ENCODE results near the gene TRPM6. TPM values are rescaled to one million over a fixed set of nuclear protein-coding genes. Genes with fewer than 3 reads are reported as not detected.
A peak's percentile ranks its signal among the peaks of the same experiment; 100 is the strongest.

TRPM6 gene
- polyA plus RNA-seq, 3 donors from 2014 or later = not detected

- no peaks in the 10 kb centered on the region for H3K36me3 Mint-ChIP-seq
- no peaks in the 10 kb centered on the region for H3K9me3 Mint-ChIP-seq
- no peaks in the 10 kb centered on the region for H3K4me1 Mint-ChIP-seq
- peaks cover 0 to 3% (median 3%) of the 10 kb centered on the region in 3 donors for H3K27me3 Mint-ChIP-seq (ENCODE audit: low read depth in 3 of 3)
- no peak overlapping the region for H3K27ac Mint-ChIP-seq
- no peak overlapping the region for H3K4me3 Mint-ChIP-seq
- no peak for DNase-seq
Observed at GRCh38 chr9:74838351-74838750, 49.4 kb downstream of the TRPM6 start.

- no peaks in the 10 kb centered on the region for H3K36me3 Mint-ChIP-seq
- no peak overlapping the region for H3K4me3 Mint-ChIP-seq
- H3K4me1 Mint-ChIP-seq = no peaks in the 10 kb centered on the region
- no peaks in the 10 kb centered on the region for H3K9me3 Mint-ChIP-seq
- DNase-seq = no peak
- no peak overlapping the region for H3K27ac Mint-ChIP-seq
- peaks cover 2 to 3% (median 2%) of the 10 kb centered on the region in 3 donors for H3K27me3 Mint-ChIP-seq (ENCODE audit: low read depth in 3 of 3)
Observed at GRCh38 chr9:74824654-74825053, 63.1 kb downstream of the TRPM6 start.

- no peaks in the 10 kb centered on the region for H3K9me3 Mint-ChIP-seq
- no peaks in the 10 kb centered on the region for H3K4me1 Mint-ChIP-seq
- peaks cover 1 to 6% (median 2%) of the 10 kb centered on the region in 3 donors for H3K27me3 Mint-ChIP-seq (ENCODE audit: low read depth in 3 of 3)
- DNase-seq = no peak
- no peaks in the 10 kb centered on the region for H3K36me3 Mint-ChIP-seq
- no peak overlapping the region for H3K4me3 Mint-ChIP-seq
- H3K27ac Mint-ChIP-seq = no peak overlapping the region
Observed at GRCh38 chr9:74821636-74822035, 66.1 kb downstream of the TRPM6 start.

- Mint-ChIP-seq H3K4me1 (no peaks in the 10 kb centered on the region), H3K4me3 (no peak overlapping the region), H3K9me3 (no peaks in the 10 kb centered on the region), H3K27ac (no peak overlapping the region), H3K27me3 (ENCODE audit: low read depth in 3 of 3) (peaks cover 3 to 8% (median 3%) of the 10 kb centered on the region in 3 donors), H3K36me3 (no peaks in the 10 kb centered on the region)
- DNase-seq = no peak
Observed at GRCh38 chr9:74817816-74818215, 69.9 kb downstream of the TRPM6 start.

- Mint-ChIP-seq H3K4me3 (no peak overlapping the region), H3K36me3 (no peaks in the 10 kb centered on the region), H3K4me1 (no peaks in the 10 kb centered on the region), H3K27ac (no peak overlapping the region), H3K9me3 (no peaks in the 10 kb centered on the region), H3K27me3 (ENCODE audit: low read depth in 3 of 3) (peaks cover 3 to 8% (median 5%) of the 10 kb centered on the region in 3 donors)
- DNase-seq = no peak
Observed at GRCh38 chr9:74817281-74817810, 70.4 kb downstream of the TRPM6 start.

- H3K36me3 Mint-ChIP-seq = no peaks in the 10 kb centered on the region
- H3K27me3 Mint-ChIP-seq (ENCODE audit: low read depth in 3 of 3) = peaks cover 0 to 11% (median 9%) of the 10 kb centered on the region in 3 donors
- H3K9me3 Mint-ChIP-seq = peaks cover 0 to 5% (median 0%) of the 10 kb centered on the region in 6 donors
- H3K27ac Mint-ChIP-seq = no peak overlapping the region
- no peak for DNase-seq
- H3K4me3 Mint-ChIP-seq = no peak overlapping the region
- no peaks in the 10 kb centered on the region for H3K4me1 Mint-ChIP-seq
Observed at GRCh38 chr9:74810200-74810599, 77.5 kb downstream of the TRPM6 start.

GRCh38 chr9:74804018-74804385, 83.7 kb downstream of the TRPM6 start:
- H3K4me3 Mint-ChIP-seq = no peak overlapping the region
- H3K4me1 Mint-ChIP-seq = no peaks in the 10 kb centered on the region
- H3K27ac Mint-ChIP-seq = no peak overlapping the region
- peaks cover 0 to 5% (median 0%) of the 10 kb centered on the region in 6 donors for H3K9me3 Mint-ChIP-seq
- no peak for DNase-seq
- H3K36me3 Mint-ChIP-seq = no peaks in the 10 kb centered on the region
- H3K27me3 Mint-ChIP-seq (ENCODE audit: low read depth in 3 of 3) = peaks cover 2 to 6% (median 6%) of the 10 kb centered on the region in 3 donors

GRCh38 chr9:74803376-74804017, 84.2 kb downstream of the TRPM6 start:
- Mint-ChIP-seq H3K36me3 (no peaks in the 10 kb centered on the region), H3K27me3 (ENCODE audit: low read depth in 3 of 3) (peaks cover 2 to 6% (median 6%) of the 10 kb centered on the region in 3 donors), H3K4me1 (no peaks in the 10 kb centered on the region), H3K27ac (no peak overlapping the region), H3K4me3 (no peak overlapping the region), H3K9me3 (peaks cover 0 to 4% (median 0%) of the 10 kb centered on the region in 6 donors)
- DNase-seq = no peak

- no peak for DNase-seq
- no peaks in the 10 kb centered on the region for H3K36me3 Mint-ChIP-seq
- H3K27ac Mint-ChIP-seq = no peak overlapping the region
- no peaks in the 10 kb centered on the region for H3K4me1 Mint-ChIP-seq
- H3K9me3 Mint-ChIP-seq = no peaks in the 10 kb centered on the region
- H3K4me3 Mint-ChIP-seq = no peak overlapping the region
- peaks cover 2 to 6% (median 6%) of the 10 kb centered on the region in 3 donors for H3K27me3 Mint-ChIP-seq (ENCODE audit: low read depth in 3 of 3)
Observed at GRCh38 chr9:74800226-74800625, 87.5 kb downstream of the TRPM6 start.

- Mint-ChIP-seq H3K4me3 (no peak overlapping the region), H3K27me3 (ENCODE audit: low read depth in 3 of 3) (peaks cover 0 to 6% (median 2%) of the 10 kb centered on the region in 3 donors), H3K36me3 (no peaks in the 10 kb centered on the region), H3K9me3 (no peaks in the 10 kb centered on the region), H3K4me1 (no peaks in the 10 kb centered on the region), H3K27ac (no peak overlapping the region)
- DNase-seq = no peak
Observed at GRCh38 chr9:74795803-74796202, 91.9 kb downstream of the TRPM6 start.

GRCh38 chr9:74795081-74795480, 92.6 kb downstream of the TRPM6 start:
- Mint-ChIP-seq H3K4me1 (no peaks in the 10 kb centered on the region), H3K4me3 (no peak overlapping the region), H3K9me3 (no peaks in the 10 kb centered on the region), H3K36me3 (no peaks in the 10 kb centered on the region), H3K27ac (no peak overlapping the region), H3K27me3 (ENCODE audit: low read depth in 3 of 3) (peaks cover 0 to 4% (median 0%) of the 10 kb centered on the region in 3 donors)
- no peak for DNase-seq

- DNase-seq = no peak
- H3K4me1 Mint-ChIP-seq = no peaks in the 10 kb centered on the region
- H3K9me3 Mint-ChIP-seq = no peaks in the 10 kb centered on the region
- H3K4me3 Mint-ChIP-seq = no peak overlapping the region
- H3K36me3 Mint-ChIP-seq = no peaks in the 10 kb centered on the region
- no peak overlapping the region for H3K27ac Mint-ChIP-seq
- peaks cover 0 to 6% (median 2%) of the 10 kb centered on the region in 3 donors for H3K27me3 Mint-ChIP-seq (ENCODE audit: low read depth in 3 of 3)
Observed at GRCh38 chr9:74784506-74784905, 103.2 kb downstream of the TRPM6 start.

GRCh38 chr9:74783408-74783807, 104.3 kb downstream of the TRPM6 start:
- Mint-ChIP-seq H3K36me3 (no peaks in the 10 kb centered on the region), H3K27ac (no peak overlapping the region), H3K4me1 (no peaks in the 10 kb centered on the region), H3K9me3 (no peaks in the 10 kb centered on the region), H3K27me3 (ENCODE audit: low read depth in 3 of 3) (peaks cover 0 to 6% (median 2%) of the 10 kb centered on the region in 3 donors), H3K4me3 (no peak overlapping the region)
- DNase-seq = no peak

GRCh38 chr9:74777136-74777879, 110.4 kb downstream of the TRPM6 start:
- DNase-seq = peak; percentile 42 to 56 (median 42)

More at GRCh38 chr9:74777136-74777879, 110.4 kb downstream of the TRPM6 start:
- H3K4me3 Mint-ChIP-seq = no peak overlapping the region
- peaks cover 2 to 6% (median 3%) of the 10 kb centered on the region in 3 donors for H3K27me3 Mint-ChIP-seq (ENCODE audit: low read depth in 3 of 3)
- no peaks in the 10 kb centered on the region for H3K36me3 Mint-ChIP-seq
- H3K9me3 Mint-ChIP-seq = peaks cover 0 to 1% (median 0%) of the 10 kb centered on the region in 6 donors
- H3K27ac Mint-ChIP-seq = no peak overlapping the region
- no peaks in the 10 kb centered on the region for H3K4me1 Mint-ChIP-seq
